Neural cell (in vitro differentiated cells): ENCODE data around the gene UBXN10.

Experiments
- EZH2 ChIP-seq: fragments of 200-600, 300-800 bp; shearing (Covaris generic), sonication (generic); IDR thresholded peaks from 2 replicates; pipeline ENCODE4 v1.6.1; 2014; ENCODE audit warnings: antibody characterized with exemption, low read length, borderline replicate concordance, mild to moderate bottlenecking; ENCODE audit not compliant: insufficient read depth, poor library complexity, severe bottlenecking
- TAF1 ChIP-seq: IDR thresholded peaks from 2 replicates; pipeline ENCODE4 v1.6.1; 2012; ENCODE audit warnings: low read depth
- TF ChIP-seq, protein P1 (sequence below): fragments of 450-650 bp; IDR thresholded peaks from 2 replicates; pipeline ENCODE4 v1.5.1; 2014; ENCODE audit warnings: antibody characterized with exemption, mild to moderate bottlenecking, moderate library complexity; ENCODE audit not compliant: poor library complexity, severe bottlenecking

DNA sequence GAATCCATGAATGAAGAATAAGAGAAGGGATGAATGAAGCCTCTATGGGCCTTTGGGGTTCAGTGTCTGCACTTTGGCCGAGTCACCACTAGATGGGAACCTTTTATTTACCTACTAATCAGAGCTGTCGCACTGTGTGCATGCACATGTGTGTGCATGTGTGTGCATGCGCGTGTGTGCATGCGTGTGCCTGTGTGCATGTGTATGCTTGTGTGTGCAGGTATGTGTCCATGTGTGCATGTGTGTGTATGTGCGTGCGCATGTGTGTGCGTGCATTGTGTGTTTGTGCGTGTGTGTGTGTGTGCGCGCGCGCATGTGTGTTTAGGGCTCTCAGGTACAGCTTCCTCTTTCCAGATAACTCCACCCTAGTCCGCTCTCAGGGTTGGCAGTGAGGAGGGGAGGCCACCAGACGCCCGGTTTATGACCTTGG is 20.4 kb upstream of the UBXN10 start:
- TF ChIP-seq, protein P1, sequence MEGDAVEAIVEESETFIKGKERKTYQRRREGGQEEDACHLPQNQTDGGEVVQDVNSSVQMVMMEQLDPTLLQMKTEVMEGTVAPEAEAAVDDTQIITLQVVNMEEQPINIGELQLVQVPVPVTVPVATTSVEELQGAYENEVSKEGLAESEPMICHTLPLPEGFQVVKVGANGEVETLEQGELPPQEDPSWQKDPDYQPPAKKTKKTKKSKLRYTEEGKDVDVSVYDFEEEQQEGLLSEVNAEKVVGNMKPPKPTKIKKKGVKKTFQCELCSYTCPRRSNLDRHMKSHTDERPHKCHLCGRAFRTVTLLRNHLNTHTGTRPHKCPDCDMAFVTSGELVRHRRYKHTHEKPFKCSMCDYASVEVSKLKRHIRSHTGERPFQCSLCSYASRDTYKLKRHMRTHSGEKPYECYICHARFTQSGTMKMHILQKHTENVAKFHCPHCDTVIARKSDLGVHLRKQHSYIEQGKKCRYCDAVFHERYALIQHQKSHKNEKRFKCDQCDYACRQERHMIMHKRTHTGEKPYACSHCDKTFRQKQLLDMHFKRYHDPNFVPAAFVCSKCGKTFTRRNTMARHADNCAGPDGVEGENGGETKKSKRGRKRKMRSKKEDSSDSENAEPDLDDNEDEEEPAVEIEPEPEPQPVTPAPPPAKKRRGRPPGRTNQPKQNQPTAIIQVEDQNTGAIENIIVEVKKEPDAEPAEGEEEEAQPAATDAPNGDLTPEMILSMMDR: peak; percentile 43
- no peak for TF ChIP-seq TAF1
- TF ChIP-seq EZH2: no peak
